Loucy (cell line): ENCODE data around the gene PHIP.

Experiments
- H2AFZ ChIP-seq: fragments of 200-600 bp; sonication (generic); 2 replicates; pipeline ENCODE4 v1.6.0; 2016; ENCODE audit warnings: antibody characterized with exemption, mild to moderate bottlenecking, low read length, moderate library complexity
- H3F3A ChIP-seq: fragments of 200-600 bp; 2 replicates; pipeline ENCODE4 v1.6.0; 2016; ENCODE audit warnings: antibody characterized with exemption, low read depth, mild to moderate bottlenecking
- H3K27me3 ChIP-seq: fragments of 200-600 bp; sonication (generic); 2 replicates; pipeline ENCODE4 v1.6.1; 2014; ENCODE audit warnings: low read length, mild to moderate bottlenecking; ENCODE audit not compliant: insufficient read depth, poor library complexity, severe bottlenecking
- H3K36me3 ChIP-seq: fragments of 200-600 bp; sonication (generic); 2 replicates; pipeline ENCODE4 v1.6.1; 2016; ENCODE audit warnings: low read length; ENCODE audit not compliant: insufficient read depth
- H3K4me1 ChIP-seq: fragments of 200-600 bp; sonication (generic); 2 replicates; pipeline ENCODE4 v1.5.1; 2014; ENCODE audit warnings: low read length, mild to moderate bottlenecking; ENCODE audit not compliant: insufficient read depth, poor library complexity, severe bottlenecking
- H3K4me2 ChIP-seq: fragments of 200-600 bp; sonication (generic); 2 replicates; pipeline ENCODE4 v1.6.0; 2014; ENCODE audit warnings: antibody characterized with exemption, low read length, low read depth, mild to moderate bottlenecking; ENCODE audit not compliant: poor library complexity, severe bottlenecking
- H3K4me3 ChIP-seq: fragments of 200-600 bp; sonication (generic); 2 replicates; pipeline ENCODE4 v1.5.1; 2014; ENCODE audit warnings: low read length, mild to moderate bottlenecking, mixed read lengths; ENCODE audit not compliant: poor library complexity, severe bottlenecking
- H3K79me2 ChIP-seq: fragments of 200-600 bp; sonication (generic); 2 replicates; pipeline ENCODE4 v1.6.1; 2014; ENCODE audit warnings: low read length; ENCODE audit not compliant: insufficient read depth
- H3K9ac ChIP-seq: fragments of 200-600 bp; sonication (generic); 2 replicates; pipeline ENCODE4 v1.6.0; 2014; ENCODE audit warnings: mild to moderate bottlenecking, low read depth, low read length, moderate library complexity; ENCODE audit not compliant: poor library complexity, severe bottlenecking
- H3K9me2 ChIP-seq: fragments of 200-600 bp; sonication (generic); replicated peaks from 2 replicates; pipeline ENCODE4 v1.6.1; 2016; ENCODE audit warnings: low read depth, low read length, mixed read lengths
- H3K9me3 ChIP-seq: fragments of 200-600 bp; sonication (generic); 2 replicates; pipeline ENCODE4 v1.6.1; 2014; ENCODE audit warnings: mild to moderate bottlenecking, antibody characterized with exemption, low read length, low read depth; ENCODE audit not compliant: insufficient read depth
- H4K20me1 ChIP-seq: fragments of 200-600 bp; sonication (generic); 2 replicates; pipeline ENCODE4 v1.6.0; 2014; ENCODE audit warnings: antibody characterized with exemption, low read length, mild to moderate bottlenecking; ENCODE audit not compliant: insufficient read depth, poor library complexity, severe bottlenecking
- EZH2phosphoT487 ChIP-seq: fragments of 200-600 bp; IDR thresholded peaks from 2 replicates; pipeline ENCODE4 v1.6.1; 2018; ENCODE audit warnings: antibody characterized with exemption, mild to moderate bottlenecking, moderate library complexity, borderline replicate concordance
- TF ChIP-seq, protein P1 (sequence below): fragments of 200-600 bp; sonication (generic); conservative IDR thresholded peaks from 2 replicates; pipeline ENCODE4 v1.5.1; 2014; ENCODE audit warnings: mild to moderate bottlenecking, antibody characterized with exemption, low read length

Gene PHIP

DNA sequence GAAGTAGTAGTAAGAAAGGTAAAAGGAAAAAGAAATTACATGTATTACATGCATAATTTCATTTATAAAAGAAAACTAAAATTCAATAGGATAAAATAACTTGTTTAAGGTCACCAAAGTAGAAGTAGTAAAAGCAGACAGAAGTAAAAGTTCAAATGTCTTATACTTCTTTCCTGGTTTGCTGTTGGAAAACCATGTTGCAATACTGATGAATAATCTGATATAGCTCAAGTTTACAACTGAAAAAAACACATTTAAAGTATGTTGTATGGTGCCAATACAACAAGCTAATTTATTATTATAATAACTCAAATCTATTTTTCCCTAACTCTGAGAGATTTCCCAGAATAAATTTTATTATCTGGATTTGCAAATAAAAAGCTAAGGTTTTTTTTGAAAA is 78.3 kb downstream of the PHIP start:
- Histone ChIP-seq H3K4me3 (no peak overlapping the region), H3K9me3 (no peaks in the 10 kb centered on the region)
- no peak for TF ChIP-seq EZH2phosphoT487
- TF ChIP-seq, protein P1, sequence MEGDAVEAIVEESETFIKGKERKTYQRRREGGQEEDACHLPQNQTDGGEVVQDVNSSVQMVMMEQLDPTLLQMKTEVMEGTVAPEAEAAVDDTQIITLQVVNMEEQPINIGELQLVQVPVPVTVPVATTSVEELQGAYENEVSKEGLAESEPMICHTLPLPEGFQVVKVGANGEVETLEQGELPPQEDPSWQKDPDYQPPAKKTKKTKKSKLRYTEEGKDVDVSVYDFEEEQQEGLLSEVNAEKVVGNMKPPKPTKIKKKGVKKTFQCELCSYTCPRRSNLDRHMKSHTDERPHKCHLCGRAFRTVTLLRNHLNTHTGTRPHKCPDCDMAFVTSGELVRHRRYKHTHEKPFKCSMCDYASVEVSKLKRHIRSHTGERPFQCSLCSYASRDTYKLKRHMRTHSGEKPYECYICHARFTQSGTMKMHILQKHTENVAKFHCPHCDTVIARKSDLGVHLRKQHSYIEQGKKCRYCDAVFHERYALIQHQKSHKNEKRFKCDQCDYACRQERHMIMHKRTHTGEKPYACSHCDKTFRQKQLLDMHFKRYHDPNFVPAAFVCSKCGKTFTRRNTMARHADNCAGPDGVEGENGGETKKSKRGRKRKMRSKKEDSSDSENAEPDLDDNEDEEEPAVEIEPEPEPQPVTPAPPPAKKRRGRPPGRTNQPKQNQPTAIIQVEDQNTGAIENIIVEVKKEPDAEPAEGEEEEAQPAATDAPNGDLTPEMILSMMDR, result no peak

DNA sequence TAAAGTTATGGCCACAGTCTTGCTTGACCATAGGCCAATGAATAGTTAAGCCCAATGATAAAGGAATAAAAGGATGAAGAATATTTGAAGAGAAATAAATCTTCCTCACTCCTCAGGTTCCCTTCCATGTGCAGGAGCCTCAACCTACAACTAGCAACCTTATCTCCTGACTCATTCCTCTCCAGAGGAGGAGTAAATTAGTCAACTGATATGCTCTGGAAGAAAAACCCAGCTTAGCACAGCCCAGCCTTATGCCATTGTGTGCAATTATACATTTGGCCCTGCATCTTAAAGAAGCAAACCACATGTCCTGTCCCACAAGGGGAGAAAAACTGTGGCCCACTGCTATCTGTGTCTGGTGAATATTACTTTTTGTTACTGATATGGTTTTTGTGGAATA is 82.1 kb downstream of the PHIP start:
- Histone ChIP-seq H3K4me3 (no peak overlapping the region), H3K9me2 (no peaks in the 10 kb centered on the region), H3K9me3 (peaks cover 7% of the 10 kb centered on the region; the same call in 1 of the 2 replicates), H3K9ac (no peak overlapping the region), H3K4me1 (no peaks in the 10 kb centered on the region), H3K36me3 (peaks cover 92% of the 10 kb centered on the region), H3K4me2 (no peak overlapping the region), H4K20me1 (no peaks in the 10 kb centered on the region), H3K79me2 (no peaks in the 10 kb centered on the region; the same call in 1 of the 2 replicates), H3F3A (no peaks in the 10 kb centered on the region), H2AFZ (no peak overlapping the region), H3K27me3 (peaks cover 4% of the 10 kb centered on the region)
- no peak for TF ChIP-seq EZH2phosphoT487
- TF ChIP-seq, protein P1, result no peak

More for the DNA sequence above, 78.3 kb downstream of the PHIP start:
- H4K20me1 ChIP-seq, result no peaks in the 10 kb centered on the region
- peaks cover 94% of the 10 kb centered on the region for H3K36me3 ChIP-seq
- no peak overlapping the region for H2AFZ ChIP-seq
- no peak overlapping the region for H3K4me2 ChIP-seq
- H3K27me3 ChIP-seq, result no peaks in the 10 kb centered on the region
- H3K79me2 ChIP-seq, result no peaks in the 10 kb centered on the region
- no peaks in the 10 kb centered on the region for H3F3A ChIP-seq
- no peaks in the 10 kb centered on the region for H3K4me1 ChIP-seq
- H3K9me2 ChIP-seq, result no peaks in the 10 kb centered on the region
- H3K9ac ChIP-seq, result no peak overlapping the region

DNA sequence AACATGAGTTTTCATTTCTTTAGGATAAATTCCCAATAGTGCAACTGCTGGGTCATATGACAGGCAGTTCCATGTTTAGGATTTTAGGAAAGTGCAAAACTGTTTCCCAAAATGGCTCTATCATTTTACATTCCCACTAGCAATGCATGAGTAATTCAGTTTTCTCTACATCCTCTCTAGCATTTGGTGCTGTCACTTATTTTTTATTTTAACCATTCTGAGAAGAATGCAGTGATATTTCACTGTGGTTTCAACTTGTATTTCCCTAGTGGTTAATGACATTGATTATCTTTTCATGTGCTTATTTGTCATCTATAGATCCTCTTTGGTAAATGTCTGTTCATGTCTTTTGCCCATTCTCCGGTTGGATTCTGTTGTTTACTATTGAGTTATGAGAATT is 82.7 kb downstream of the PHIP start:
- Histone ChIP-seq H3K9me3 (peaks cover 7% of the 10 kb centered on the region; the same call in 1 of the 2 replicates), H3K4me2 (no peak overlapping the region), H4K20me1 (no peaks in the 10 kb centered on the region), H3K4me3 (no peak overlapping the region), H3K9me2 (no peaks in the 10 kb centered on the region), H3K27me3 (peaks cover 4% of the 10 kb centered on the region), H2AFZ (no peak overlapping the region), H3K9ac (no peak overlapping the region), H3K4me1 (no peaks in the 10 kb centered on the region), H3K79me2 (no peaks in the 10 kb centered on the region; the same call in 1 of the 2 replicates), H3K36me3 (peaks cover 92% of the 10 kb centered on the region), H3F3A (no peaks in the 10 kb centered on the region)
- TF ChIP-seq, protein P1, result no peak
- no peak for TF ChIP-seq EZH2phosphoT487
